GM12864 (cell line): ENCODE measurements around the gene SNX22.

Experiments used
- DNase-seq: peaks from one replicate; pipeline ENCODE4 v3.0.0-alpha.2; 2011; ENCODE audit warnings: low read depth
- H3K4me3 ChIP-seq: 2 replicates; pipeline ENCODE4 v1.5.1; 2011; ENCODE audit warnings: mild to moderate bottlenecking, low read depth, low read length, control low read depth
- CTCF ChIP-seq: IDR thresholded peaks from 2 replicates; pipeline ENCODE4 v1.5.1; 2011; ENCODE audit warnings: low read depth, mild to moderate bottlenecking, moderate library complexity, low read length, control low read depth, inconsistent platforms; ENCODE audit errors: missing control alignments

The SNX22 gene

GRCh38 chr15:64134345-64134829, 17.1 kb upstream of the SNX22 start:
- no peak for DNase-seq
- no peak for TF ChIP-seq CTCF
- no peak overlapping the region for H3K4me3 ChIP-seq

GRCh38 chr15:64136347-64136746, 15.2 kb upstream of the SNX22 start:
- no peak for DNase-seq
- H3K4me3 ChIP-seq: no peak overlapping the region
- no peak for TF ChIP-seq CTCF

GRCh38 chr15:64137226-64137833, 14.2 kb upstream of the SNX22 start:
- DNase-seq: no peak
- peak; percentile 15 for TF ChIP-seq CTCF
- H3K4me3 ChIP-seq: no peak overlapping the region

GRCh38 chr15:64138331-64138941, 13.1 kb upstream of the SNX22 start:
- TF ChIP-seq CTCF: no peak
- no peak for DNase-seq
- no peak overlapping the region for H3K4me3 ChIP-seq

GRCh38 chr15:64141798-64142512, 9.6 kb upstream of the SNX22 start:
- no peak for DNase-seq
- H3K4me3 ChIP-seq: no peak overlapping the region
- TF ChIP-seq CTCF: no peak

GRCh38 chr15:64143276-64143675, 8.3 kb upstream of the SNX22 start:
- H3K4me3 ChIP-seq: no peak overlapping the region
- TF ChIP-seq CTCF: no peak
- DNase-seq: no peak

GRCh38 chr15:64144192-64144564, 7.4 kb upstream of the SNX22 start:
- DNase-seq: no peak

More at GRCh38 chr15:64144192-64144564, 7.4 kb upstream of the SNX22 start:
- no peak for TF ChIP-seq CTCF
- H3K4me3 ChIP-seq: peak overlapping the region; percentile 14; the same call in 1 of the 2 replicates
